ENCODE data around the gene AREG. TPM values are rescaled to one million over a fixed set of nuclear protein-coding genes. Genes with fewer than 3 reads are reported as not detected.

AREG gene
- total RNA-seq, 1 experiment from 2014 or later = 739 TPM

DNA sequence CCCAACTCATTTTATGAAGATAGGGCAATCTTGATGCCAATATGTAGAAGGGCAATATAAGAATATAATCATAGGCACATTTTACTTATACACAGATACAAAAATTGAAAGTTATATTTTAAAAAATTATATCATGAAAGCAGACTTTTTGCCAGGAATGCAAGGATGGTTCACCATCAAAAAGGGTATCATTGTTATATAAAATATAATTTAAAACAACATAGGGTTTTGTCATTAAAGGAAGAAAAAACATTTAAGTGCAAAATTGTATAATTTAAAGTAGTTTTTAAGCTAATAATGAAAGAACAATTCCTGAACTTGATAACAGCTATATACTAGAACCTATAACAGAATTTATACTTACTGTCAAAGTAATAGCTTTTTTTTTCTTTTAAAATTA, 15.9 kb downstream of the AREG start:
- ATAC-seq (no peak), DNase-seq (ENCODE audit: low read depth, low spot score) (no peak)
- ChIA-PET CTCF (no interaction called here), RAD21 (ENCODE audit: low non-redundant PET in 1 of 2, low total read pairs in 2 of 2, uncharacterized antibody in 2 of 2, unreplicated experiment in 2 of 2) (no interaction called here), POLR2A (no interaction called here)
- no peaks in the 10 kb centered on the region for H3K9me2 ChIP-seq (ENCODE audit: insufficient read depth)
- no peaks in the 10 kb centered on the region for H3K27me3 ChIP-seq (ENCODE audit: insufficient read depth, low read length)
- no peak overlapping the region for H2AFZ ChIP-seq (ENCODE audit: low read depth, low read length, poor library complexity, severe bottlenecking)
- peaks cover 2 to 21% of the 10 kb centered on the region in 2 experiments for H3K4me1 ChIP-seq (ENCODE audit: control insufficient read depth in 1 of 2, insufficient read depth in 2 of 2, low read length in 2 of 2)
- no peak for TF ChIP-seq CTCF (IDR thresholded peaks at IDR 0.05 in 2 of 3, conservative IDR thresholded peaks at IDR 0.05 in 1 of 3; ENCODE audit: borderline replicate concordance in 1 of 3, insufficient read depth in 1 of 3, low read depth in 2 of 3, low read length in 2 of 3)
- no peaks in the 10 kb centered on the region for H4K20me1 ChIP-seq (ENCODE audit: insufficient read depth)
- H3K4me3 ChIP-seq (replicated peaks in 1 of 2; ENCODE audit: low read depth in 1 of 2, low read length in 2 of 2) = no peak overlapping the region
- intact Hi-C loops (cut with micrococcal nuclease) = loop anchor here (5.0 kb wide), 1 partner anchor 36 kb away; no protein-coding TSS in a partner anchor
- H3K79me2 ChIP-seq (ENCODE audit: insufficient read depth, low read length) = no peaks in the 10 kb centered on the region
- no TSS peak for BruUV-seq (replicated peaks)
- peaks cover 0 to 5% of the 10 kb centered on the region in 2 experiments; a peak in 2 of 4 replicates for H3K9me3 ChIP-seq (ENCODE audit: control insufficient read depth in 1 of 2, insufficient read depth in 1 of 2, low read depth in 1 of 2, low read length in 2 of 2)
- H3K9ac ChIP-seq (ENCODE audit: low read length) = no peak overlapping the region
- H3K36me3 ChIP-seq (ENCODE audit: control insufficient read depth in 1 of 2, insufficient read depth in 2 of 2, low read length in 2 of 2) = no peaks in the 10 kb centered on the region
- no peak overlapping the region for H3K4me2 ChIP-seq (ENCODE audit: low read length)
- no peak overlapping the region for H3K27ac ChIP-seq (ENCODE audit: low read depth, low read length)

DNA sequence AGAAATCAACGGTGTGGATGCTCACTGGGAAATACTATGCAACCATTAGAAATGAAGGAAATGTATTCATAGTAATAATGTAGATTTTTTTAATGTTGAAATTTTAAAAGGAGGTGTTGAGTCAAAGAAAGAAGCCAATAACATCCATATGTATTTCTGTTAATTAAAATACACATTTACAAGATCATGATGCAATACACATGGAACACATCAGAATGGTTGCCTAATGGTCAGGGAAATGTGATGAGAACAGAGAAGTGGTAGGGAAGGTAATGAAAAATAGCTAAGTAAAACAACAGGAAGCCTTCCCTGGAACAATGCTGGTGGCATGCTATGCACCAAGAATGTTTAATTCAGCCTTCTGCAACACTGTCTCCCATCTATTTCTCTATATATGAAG, 18.2 kb downstream of the AREG start:
- H3K9me3 ChIP-seq (ENCODE audit: control insufficient read depth in 1 of 2, insufficient read depth in 1 of 2, low read depth in 1 of 2, low read length in 2 of 2) = peaks cover 0 to 5% of the 10 kb centered on the region in 2 experiments; a peak in 2 of 4 replicates
- no peaks in the 10 kb centered on the region for H3K36me3 ChIP-seq (ENCODE audit: control insufficient read depth in 1 of 2, insufficient read depth in 2 of 2, low read length in 2 of 2)
- ChIA-PET RAD21 (ENCODE audit: low non-redundant PET in 1 of 2, low total read pairs in 2 of 2, uncharacterized antibody in 2 of 2, unreplicated experiment in 2 of 2) (no interaction called here), POLR2A (no interaction called here), CTCF (no interaction called here)
- no peaks in the 10 kb centered on the region for H3K9me2 ChIP-seq (ENCODE audit: insufficient read depth)
- H2AFZ ChIP-seq (ENCODE audit: low read depth, low read length, poor library complexity, severe bottlenecking) = no peak overlapping the region
- H3K4me3 ChIP-seq (replicated peaks in 1 of 2; ENCODE audit: low read depth in 1 of 2, low read length in 2 of 2) = no peak overlapping the region
- ATAC-seq (no peak), DNase-seq (ENCODE audit: low read depth, low spot score) (no peak)
- H3K27me3 ChIP-seq (ENCODE audit: insufficient read depth, low read length) = no peaks in the 10 kb centered on the region
- H3K27ac ChIP-seq (ENCODE audit: low read depth, low read length) = no peak overlapping the region
- H3K4me1 ChIP-seq (ENCODE audit: control insufficient read depth in 1 of 2, insufficient read depth in 2 of 2, low read length in 2 of 2) = no peaks in the 10 kb centered on the region
- TF ChIP-seq EZH2phosphoT487 (IDR thresholded peaks at IDR 0.05; ENCODE audit: borderline replicate concordance) (no peak), ZNF274 (IDR thresholded peaks at IDR 0.05; ENCODE audit: low read depth, low read length) (no peak), JUND (IDR thresholded peaks at IDR 0.05) (no peak), ELF1 (IDR thresholded peaks at IDR 0.05; ENCODE audit: borderline replicate concordance, low read depth) (no peak), RAD21 (IDR thresholded peaks at IDR 0.05; ENCODE audit: low read depth) (no peak), FOSL1 (IDR thresholded peaks at IDR 0.05; ENCODE audit: low read depth) (no peak), CTCF (IDR thresholded peaks at IDR 0.05 in 2 of 3, conservative IDR thresholded peaks at IDR 0.05 in 1 of 3; ENCODE audit: borderline replicate concordance in 1 of 3, insufficient read depth in 1 of 3, low read depth in 2 of 3, low read length in 2 of 3) (no peak), SRF (IDR thresholded peaks at IDR 0.05; ENCODE audit: low read depth) (no peak)
- TF ChIP-seq, protein P1, sequence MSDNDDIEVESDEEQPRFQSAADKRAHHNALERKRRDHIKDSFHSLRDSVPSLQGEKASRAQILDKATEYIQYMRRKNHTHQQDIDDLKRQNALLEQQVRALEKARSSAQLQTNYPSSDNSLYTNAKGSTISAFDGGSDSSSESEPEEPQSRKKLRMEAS (IDR thresholded peaks at IDR 0.05) = no peak
- TF ChIP-seq, protein P2, sequence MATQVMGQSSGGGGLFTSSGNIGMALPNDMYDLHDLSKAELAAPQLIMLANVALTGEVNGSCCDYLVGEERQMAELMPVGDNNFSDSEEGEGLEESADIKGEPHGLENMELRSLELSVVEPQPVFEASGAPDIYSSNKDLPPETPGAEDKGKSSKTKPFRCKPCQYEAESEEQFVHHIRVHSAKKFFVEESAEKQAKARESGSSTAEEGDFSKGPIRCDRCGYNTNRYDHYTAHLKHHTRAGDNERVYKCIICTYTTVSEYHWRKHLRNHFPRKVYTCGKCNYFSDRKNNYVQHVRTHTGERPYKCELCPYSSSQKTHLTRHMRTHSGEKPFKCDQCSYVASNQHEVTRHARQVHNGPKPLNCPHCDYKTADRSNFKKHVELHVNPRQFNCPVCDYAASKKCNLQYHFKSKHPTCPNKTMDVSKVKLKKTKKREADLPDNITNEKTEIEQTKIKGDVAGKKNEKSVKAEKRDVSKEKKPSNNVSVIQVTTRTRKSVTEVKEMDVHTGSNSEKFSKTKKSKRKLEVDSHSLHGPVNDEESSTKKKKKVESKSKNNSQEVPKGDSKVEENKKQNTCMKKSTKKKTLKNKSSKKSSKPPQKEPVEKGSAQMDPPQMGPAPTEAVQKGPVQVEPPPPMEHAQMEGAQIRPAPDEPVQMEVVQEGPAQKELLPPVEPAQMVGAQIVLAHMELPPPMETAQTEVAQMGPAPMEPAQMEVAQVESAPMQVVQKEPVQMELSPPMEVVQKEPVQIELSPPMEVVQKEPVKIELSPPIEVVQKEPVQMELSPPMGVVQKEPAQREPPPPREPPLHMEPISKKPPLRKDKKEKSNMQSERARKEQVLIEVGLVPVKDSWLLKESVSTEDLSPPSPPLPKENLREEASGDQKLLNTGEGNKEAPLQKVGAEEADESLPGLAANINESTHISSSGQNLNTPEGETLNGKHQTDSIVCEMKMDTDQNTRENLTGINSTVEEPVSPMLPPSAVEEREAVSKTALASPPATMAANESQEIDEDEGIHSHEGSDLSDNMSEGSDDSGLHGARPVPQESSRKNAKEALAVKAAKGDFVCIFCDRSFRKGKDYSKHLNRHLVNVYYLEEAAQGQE (IDR thresholded peaks at IDR 0.05; ENCODE audit: low read depth) = no peak
- BruUV-seq (replicated peaks) = no TSS peak
- H3K79me2 ChIP-seq (ENCODE audit: insufficient read depth, low read length) = no peaks in the 10 kb centered on the region
- H3K9ac ChIP-seq (ENCODE audit: low read length) = no peak overlapping the region
- no peak overlapping the region for H3K4me2 ChIP-seq (ENCODE audit: low read length)
- no peaks in the 10 kb centered on the region for H4K20me1 ChIP-seq (ENCODE audit: insufficient read depth)
- intact Hi-C loops (cut with micrococcal nuclease) = loop anchor here (5.0 kb wide), 1 partner anchor 34 kb away; no protein-coding TSS in a partner anchor

Measured in HCT116 (cell line).